NT2/D1 (cell line): ENCODE data around the gene TTLL1.

ENCODE experiments used
- DNase-seq: peaks from one replicate; pipeline ENCODE4 v3.0.0-alpha.2; 2011; ENCODE audit warnings: low read depth, low spot score
- H3K27me3 ChIP-seq: 2 replicates; pipeline ENCODE4 v1.6.0; 2011; ENCODE audit warnings: mild to moderate bottlenecking; ENCODE audit not compliant: insufficient read length, insufficient read depth
- H3K36me3 ChIP-seq: 2 replicates; pipeline ENCODE4 v1.6.1; 2011; ENCODE audit warnings: mild to moderate bottlenecking, low read length, mixed read lengths; ENCODE audit not compliant: insufficient read depth, insufficient read length
- H3K4me1 ChIP-seq: 2 replicates; pipeline ENCODE4 v1.5.1; 2011; ENCODE audit not compliant: insufficient read depth, insufficient read length
- H3K4me3 ChIP-seq: 2 replicates; pipeline ENCODE4 v1.5.1; 2011; ENCODE audit warnings: low read depth; ENCODE audit not compliant: insufficient read length
- H3K9ac ChIP-seq: 2 replicates; pipeline ENCODE4 v1.6.0; 2011; ENCODE audit warnings: low read depth; ENCODE audit not compliant: insufficient read length
- H3K9me3 ChIP-seq: 2 replicates; pipeline ENCODE4 v1.5.1; 2011; ENCODE audit warnings: mild to moderate bottlenecking, low read length; ENCODE audit not compliant: insufficient read depth
- SUZ12 ChIP-seq: IDR thresholded peaks from 2 replicates; pipeline ENCODE4 v1.6.1; 2011; ENCODE audit not compliant: insufficient read length, insufficient read depth; ENCODE audit errors: extremely low read depth
- YY1 ChIP-seq: IDR thresholded peaks from 2 replicates; pipeline ENCODE4 v1.6.1; 2011; ENCODE audit not compliant: insufficient read length, insufficient read depth
- ZNF274 ChIP-seq: IDR thresholded peaks from 2 replicates; pipeline ENCODE4 v1.6.1; 2011; ENCODE audit warnings: mild to moderate bottlenecking, low read depth, low read length

Gene TTLL1

GRCh38 chr22:43088984-43089717 lies at the start of gene TTLL1:
Gene TTLL1, minus strand, starts transcription at chr22:43089391. Its CDS starts 13,805 bp downstream, at chr22:43075586.
- DNase-seq, result peak; percentile 76
- peak within 1 kb of the TSS; percentile 74 for H3K4me3 ChIP-seq
- peaks cover 2% of the 10 kb centered on the region for H3K4me1 ChIP-seq
- TF ChIP-seq YY1, result no peak
- TF ChIP-seq SUZ12, result no peak
- TF ChIP-seq ZNF274, result no peak
- H3K36me3 ChIP-seq, result peaks cover 2% of the 10 kb centered on the region
- peak within 1 kb of the TSS; percentile 61 for H3K9ac ChIP-seq
- no peaks in the 10 kb centered on the region for H3K9me3 ChIP-seq
- no peaks in the 10 kb centered on the region for H3K27me3 ChIP-seq

GRCh38 chr22:43136801-43137200 lies 47.6 kb upstream of the TTLL1 start:
- H3K9me3 ChIP-seq, result no peaks in the 10 kb centered on the region
- TF ChIP-seq ZNF274, result no peak
- TF ChIP-seq SUZ12, result no peak
- peaks cover 91% of the 10 kb centered on the region for H3K36me3 ChIP-seq
- no peak overlapping the region for H3K9ac ChIP-seq
- no peak overlapping the region for H3K4me3 ChIP-seq
- peaks cover 2% of the 10 kb centered on the region for H3K4me1 ChIP-seq
- no peak for DNase-seq
- no peaks in the 10 kb centered on the region for H3K27me3 ChIP-seq

- H3K9ac ChIP-seq, result no peak overlapping the region
- H3K4me1 ChIP-seq, result peaks cover 2% of the 10 kb centered on the region
- H3K36me3 ChIP-seq, result peaks cover 94% of the 10 kb centered on the region
- TF ChIP-seq ZNF274, result no peak
- TF ChIP-seq SUZ12, result no peak
- no peak for TF ChIP-seq YY1
- DNase-seq, result peak; percentile 38
- no peaks in the 10 kb centered on the region for H3K27me3 ChIP-seq
- no peak overlapping the region for H3K4me3 ChIP-seq
- no peaks in the 10 kb centered on the region for H3K9me3 ChIP-seq
Measured at GRCh38 chr22:43136255-43136654, 47.1 kb upstream of the TTLL1 start.

- no peak for DNase-seq
- TF ChIP-seq ZNF274 (no peak), YY1 (no peak), SUZ12 (no peak)
- peaks cover 90% of the 10 kb centered on the region for H3K36me3 ChIP-seq
- H3K27me3 ChIP-seq, result no peaks in the 10 kb centered on the region
- no peak overlapping the region for H3K9ac ChIP-seq
- peaks cover 2% of the 10 kb centered on the region for H3K4me1 ChIP-seq
- H3K9me3 ChIP-seq, result no peaks in the 10 kb centered on the region
- no peak overlapping the region for H3K4me3 ChIP-seq
Measured at GRCh38 chr22:43135565-43135964, 46.4 kb upstream of the TTLL1 start.

GRCh38 chr22:43134553-43134952 lies 45.4 kb upstream of the TTLL1 start:
- no peak overlapping the region for H3K9ac ChIP-seq
- TF ChIP-seq SUZ12 (no peak), YY1 (no peak), ZNF274 (no peak)
- H3K27me3 ChIP-seq, result no peaks in the 10 kb centered on the region
- H3K9me3 ChIP-seq, result no peaks in the 10 kb centered on the region
- peaks cover 80% of the 10 kb centered on the region for H3K36me3 ChIP-seq
- H3K4me1 ChIP-seq, result peaks cover 5% of the 10 kb centered on the region
- no peak for DNase-seq
- H3K4me3 ChIP-seq, result no peak overlapping the region

- Histone ChIP-seq H3K36me3 (peaks cover 68% of the 10 kb centered on the region), H3K4me3 (no peak overlapping the region), H3K9me3 (no peaks in the 10 kb centered on the region), H3K4me1 (peaks cover 8% of the 10 kb centered on the region), H3K9ac (no peak overlapping the region), H3K27me3 (no peaks in the 10 kb centered on the region)
- TF ChIP-seq YY1 (no peak), ZNF274 (no peak), SUZ12 (no peak)
- DNase-seq, result no peak
Measured at GRCh38 chr22:43133401-43133800, 44.2 kb upstream of the TTLL1 start.

- H3K36me3 ChIP-seq, result peaks cover 55% of the 10 kb centered on the region
- no peak for DNase-seq
- H3K4me3 ChIP-seq, result no peak overlapping the region
- H3K9ac ChIP-seq, result no peak overlapping the region
- H3K27me3 ChIP-seq, result no peaks in the 10 kb centered on the region
- H3K9me3 ChIP-seq, result no peaks in the 10 kb centered on the region
- TF ChIP-seq SUZ12 (no peak), ZNF274 (no peak), YY1 (no peak)
- H3K4me1 ChIP-seq, result peaks cover 14% of the 10 kb centered on the region
Measured at GRCh38 chr22:43131773-43132501, 42.7 kb upstream of the TTLL1 start.
